Measurements from ENCODE around the gene SPDEF.

SPDEF gene

DNA sequence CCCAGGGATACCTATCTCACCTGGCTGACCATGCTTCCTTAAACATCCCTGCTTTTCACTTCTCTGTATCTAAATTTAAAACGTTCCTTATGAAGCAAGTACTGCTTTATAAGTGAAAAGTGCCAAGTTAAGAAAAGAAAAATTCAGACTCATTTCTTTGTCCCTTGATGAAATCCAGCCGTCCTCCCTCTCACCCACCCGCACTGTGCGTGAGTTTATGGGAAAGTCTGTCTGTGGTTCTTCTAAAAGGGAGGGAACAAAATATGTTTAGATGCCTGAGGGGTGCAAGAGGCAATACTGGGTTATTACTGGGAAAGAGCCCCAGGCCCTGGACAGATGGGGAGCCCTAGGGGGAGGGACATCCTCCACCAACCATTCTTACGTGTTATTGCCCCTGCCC is 31.2 kb downstream of the SPDEF start:
- TF ChIP-seq, protein P1, sequence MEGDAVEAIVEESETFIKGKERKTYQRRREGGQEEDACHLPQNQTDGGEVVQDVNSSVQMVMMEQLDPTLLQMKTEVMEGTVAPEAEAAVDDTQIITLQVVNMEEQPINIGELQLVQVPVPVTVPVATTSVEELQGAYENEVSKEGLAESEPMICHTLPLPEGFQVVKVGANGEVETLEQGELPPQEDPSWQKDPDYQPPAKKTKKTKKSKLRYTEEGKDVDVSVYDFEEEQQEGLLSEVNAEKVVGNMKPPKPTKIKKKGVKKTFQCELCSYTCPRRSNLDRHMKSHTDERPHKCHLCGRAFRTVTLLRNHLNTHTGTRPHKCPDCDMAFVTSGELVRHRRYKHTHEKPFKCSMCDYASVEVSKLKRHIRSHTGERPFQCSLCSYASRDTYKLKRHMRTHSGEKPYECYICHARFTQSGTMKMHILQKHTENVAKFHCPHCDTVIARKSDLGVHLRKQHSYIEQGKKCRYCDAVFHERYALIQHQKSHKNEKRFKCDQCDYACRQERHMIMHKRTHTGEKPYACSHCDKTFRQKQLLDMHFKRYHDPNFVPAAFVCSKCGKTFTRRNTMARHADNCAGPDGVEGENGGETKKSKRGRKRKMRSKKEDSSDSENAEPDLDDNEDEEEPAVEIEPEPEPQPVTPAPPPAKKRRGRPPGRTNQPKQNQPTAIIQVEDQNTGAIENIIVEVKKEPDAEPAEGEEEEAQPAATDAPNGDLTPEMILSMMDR (conservative IDR thresholded peaks at IDR 0.05) = no peak

DNA sequence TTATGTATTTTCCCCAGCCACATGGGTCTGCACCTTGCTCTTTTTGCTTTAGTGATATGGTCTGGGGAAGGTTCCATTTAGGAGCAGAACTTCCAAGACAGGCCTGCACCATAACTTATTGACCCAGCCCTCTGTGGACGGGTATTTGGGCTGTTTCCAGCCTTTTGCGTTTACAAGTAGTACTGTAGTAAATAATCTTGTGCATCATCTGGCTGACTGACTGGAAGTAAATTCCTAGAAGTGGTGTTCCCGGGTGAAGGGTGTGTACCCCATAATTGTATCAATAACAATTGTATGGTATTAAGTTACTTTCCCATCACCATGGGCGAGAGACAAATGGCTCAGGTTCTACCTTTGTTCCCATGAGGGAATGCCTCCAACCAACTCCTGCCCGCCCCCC is 31.6 kb downstream of the SPDEF start:
- TF ChIP-seq, protein P1 (conservative IDR thresholded peaks at IDR 0.05) = no peak

More for the DNA sequence above, 31.2 kb downstream of the SPDEF start:
- H3K27ac ChIP-seq = no peak overlapping the region

DNA sequence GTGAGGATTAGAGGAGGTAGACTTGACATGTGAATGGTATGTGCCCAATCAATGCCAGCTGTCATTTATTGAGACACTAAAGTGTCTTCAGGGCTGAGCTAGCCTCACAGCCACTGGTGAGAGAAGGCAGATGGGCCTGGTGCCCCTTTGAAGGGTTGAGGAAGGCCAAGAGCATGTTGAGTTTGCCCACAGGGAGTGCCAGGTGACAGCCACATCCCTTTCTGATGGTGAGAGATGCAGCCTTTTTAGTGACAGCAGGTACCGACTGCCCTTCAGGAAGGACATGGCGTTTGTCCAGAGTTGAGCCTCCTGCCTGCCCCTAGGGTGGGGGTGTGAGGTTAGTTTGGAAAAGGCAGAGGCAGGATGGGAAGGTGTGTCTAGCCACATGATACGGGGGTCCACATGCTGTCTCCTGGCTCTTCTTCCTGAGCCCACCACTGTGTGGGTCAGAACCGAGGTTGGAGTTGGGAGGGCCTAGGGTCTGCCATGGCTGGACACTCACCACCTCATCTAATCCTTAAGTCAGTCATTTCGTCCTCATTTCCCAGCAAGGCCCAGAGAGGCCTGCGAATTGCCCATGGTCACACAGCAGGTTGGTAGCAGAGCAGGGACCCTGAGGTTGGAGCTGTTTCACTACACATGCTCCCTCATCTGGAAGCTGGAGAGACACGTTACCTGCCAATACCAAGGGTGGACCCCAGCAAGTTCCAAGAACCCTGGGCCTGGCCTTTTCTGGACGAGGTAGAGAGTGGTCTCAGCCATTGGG is 32.5 kb downstream of the SPDEF start:
- TF ChIP-seq, protein P1 (conservative IDR thresholded peaks at IDR 0.05) = no peak
- H3K27ac ChIP-seq = no peak overlapping the region

More for the DNA sequence above, 31.6 kb downstream of the SPDEF start:
- no peak overlapping the region for H3K27ac ChIP-seq

DNA sequence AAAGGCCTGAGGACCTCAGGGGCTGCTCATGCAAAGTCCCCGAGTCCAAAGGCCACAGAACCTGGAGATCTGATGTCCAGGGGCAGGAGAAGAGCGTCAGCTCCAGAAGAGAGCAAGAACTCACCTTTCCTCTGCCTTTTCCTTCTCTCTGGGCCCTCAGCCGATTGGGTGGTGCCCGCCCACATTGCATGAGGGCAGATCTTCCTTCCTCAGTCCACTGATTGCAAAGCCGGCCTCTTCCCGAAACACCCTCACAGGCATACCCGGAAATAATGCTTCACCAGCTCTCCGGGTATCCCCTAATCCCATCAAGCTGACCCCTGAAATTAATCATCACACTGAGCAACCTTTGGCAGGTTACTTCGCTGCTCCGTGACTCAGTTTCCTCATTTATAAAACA is 33.4 kb downstream of the SPDEF start:
- TF ChIP-seq, protein P1 (conservative IDR thresholded peaks at IDR 0.05) = no peak
- H3K27ac ChIP-seq = no peak overlapping the region

DNA sequence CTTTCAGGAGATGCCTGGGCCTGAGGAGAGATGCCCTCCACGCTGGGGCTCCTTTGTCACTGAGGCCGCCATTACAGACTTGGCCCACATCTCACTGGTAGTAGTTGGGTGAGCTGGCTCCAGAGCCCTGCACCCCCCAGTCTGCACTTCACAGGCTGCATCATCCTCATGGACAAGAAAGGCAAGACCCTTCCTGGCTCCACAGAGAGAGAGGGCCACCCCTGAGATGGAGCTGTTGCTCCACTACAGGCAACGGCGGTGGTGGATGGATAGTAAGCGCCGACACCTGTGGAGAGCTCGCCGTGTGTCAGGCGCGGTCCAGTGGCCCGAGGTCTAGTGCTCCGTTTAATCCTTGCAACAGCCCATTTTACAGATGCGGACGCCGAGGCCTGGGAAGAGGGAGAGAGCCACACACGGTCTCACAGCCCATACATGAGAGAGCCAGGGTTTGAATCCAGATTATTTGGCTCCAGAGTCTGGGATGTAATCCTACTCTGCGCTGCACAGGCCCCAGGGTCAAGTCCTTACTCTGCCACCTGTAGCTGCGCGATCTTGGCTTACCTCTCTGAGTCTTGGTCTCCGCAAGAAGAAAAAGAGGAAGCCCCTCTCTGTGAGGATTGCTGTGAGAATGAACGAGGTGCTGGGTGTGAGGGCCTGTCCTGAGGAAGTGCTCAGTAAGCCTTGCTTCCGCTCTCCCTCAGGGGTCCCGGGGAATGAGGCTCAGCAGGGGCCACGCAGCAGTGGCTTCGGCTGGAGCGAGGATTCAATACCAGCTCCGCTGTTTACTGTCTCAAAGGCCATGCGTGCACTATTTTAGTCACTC is 34.5 kb downstream of the SPDEF start:
- no peak overlapping the region for H3K27ac ChIP-seq
- TF ChIP-seq, protein P1 (conservative IDR thresholded peaks at IDR 0.05) = no peak

DNA sequence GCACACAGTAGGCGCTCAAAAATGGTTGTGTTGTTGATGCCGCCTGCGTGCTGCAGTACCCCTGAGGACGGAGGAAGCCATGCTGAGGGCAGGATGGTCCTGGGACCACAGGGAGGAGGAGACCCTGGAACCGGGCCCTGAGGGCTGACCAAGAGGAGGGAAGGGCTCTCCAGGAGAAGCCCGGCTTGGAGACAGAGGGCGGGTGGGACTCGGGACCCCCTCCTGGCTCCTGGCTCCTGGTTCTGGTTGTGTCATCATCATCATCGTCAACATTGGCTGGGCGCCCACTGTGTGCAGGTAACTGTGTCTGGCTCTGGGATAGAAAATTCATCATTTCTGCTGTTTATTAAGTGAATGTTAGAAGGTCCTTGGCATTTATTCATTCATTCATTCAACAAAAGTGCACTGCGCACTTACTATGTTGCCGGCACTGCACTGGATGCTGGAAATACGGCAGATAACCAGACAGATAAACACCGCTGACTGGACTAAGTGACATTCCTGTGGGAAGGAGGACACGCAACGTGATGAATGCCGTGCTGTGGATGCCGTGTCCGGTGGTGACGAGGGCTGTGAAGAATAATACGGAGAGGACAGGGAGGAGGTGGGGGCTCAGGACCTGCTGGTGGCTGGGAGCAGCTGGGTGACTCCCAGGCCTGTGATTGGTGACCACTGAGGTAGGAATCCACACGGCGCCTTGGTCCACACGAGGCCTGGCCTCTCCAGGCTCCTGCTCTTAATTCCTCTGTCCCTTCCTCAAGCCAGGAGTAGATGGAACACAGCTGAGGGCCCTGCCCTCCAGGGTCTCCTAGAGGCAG is 35.3 kb downstream of the SPDEF start:
- H3K27ac ChIP-seq = no peak overlapping the region
- TF ChIP-seq, protein P1 (conservative IDR thresholded peaks at IDR 0.05) = no peak

Data from VCaP (cell line).